ENCODE measurements around the gene RAPGEF1.

DNA sequence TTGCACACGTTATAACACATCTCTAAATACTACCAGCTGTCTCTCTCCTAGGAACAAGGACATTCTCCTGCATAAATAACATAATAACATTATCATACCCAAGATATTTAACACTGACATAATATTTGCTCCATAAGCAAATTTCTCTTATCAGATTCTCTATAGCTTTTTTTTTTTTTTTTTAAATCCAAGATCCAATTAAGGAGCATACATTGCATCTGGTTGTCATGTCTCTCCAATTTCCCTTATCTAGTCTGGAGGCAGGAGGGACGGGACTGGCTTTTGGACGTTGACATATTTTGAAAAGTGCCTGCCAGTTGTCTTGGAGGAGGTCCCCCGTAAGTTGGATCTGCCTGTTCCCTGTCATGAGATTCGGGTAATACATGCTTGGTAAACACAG, 76.6 kb downstream of the RAPGEF1 start:
- TF ChIP-seq, protein P1, sequence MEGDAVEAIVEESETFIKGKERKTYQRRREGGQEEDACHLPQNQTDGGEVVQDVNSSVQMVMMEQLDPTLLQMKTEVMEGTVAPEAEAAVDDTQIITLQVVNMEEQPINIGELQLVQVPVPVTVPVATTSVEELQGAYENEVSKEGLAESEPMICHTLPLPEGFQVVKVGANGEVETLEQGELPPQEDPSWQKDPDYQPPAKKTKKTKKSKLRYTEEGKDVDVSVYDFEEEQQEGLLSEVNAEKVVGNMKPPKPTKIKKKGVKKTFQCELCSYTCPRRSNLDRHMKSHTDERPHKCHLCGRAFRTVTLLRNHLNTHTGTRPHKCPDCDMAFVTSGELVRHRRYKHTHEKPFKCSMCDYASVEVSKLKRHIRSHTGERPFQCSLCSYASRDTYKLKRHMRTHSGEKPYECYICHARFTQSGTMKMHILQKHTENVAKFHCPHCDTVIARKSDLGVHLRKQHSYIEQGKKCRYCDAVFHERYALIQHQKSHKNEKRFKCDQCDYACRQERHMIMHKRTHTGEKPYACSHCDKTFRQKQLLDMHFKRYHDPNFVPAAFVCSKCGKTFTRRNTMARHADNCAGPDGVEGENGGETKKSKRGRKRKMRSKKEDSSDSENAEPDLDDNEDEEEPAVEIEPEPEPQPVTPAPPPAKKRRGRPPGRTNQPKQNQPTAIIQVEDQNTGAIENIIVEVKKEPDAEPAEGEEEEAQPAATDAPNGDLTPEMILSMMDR (IDR thresholded peaks at IDR 0.05): no peak
- TF ChIP-seq EZH2phosphoT487 (IDR thresholded peaks at IDR 0.05) (no peak), EZH2 (IDR thresholded peaks at IDR 0.05) (no peak)
